Right lobe of liver (tissue), 4 donors: ENCODE data around the gene SCN4A.

Experiments used
- POLR2A ChIP-seq: fragments of 450-650 bp; IDR thresholded peaks from one replicate; pipeline ENCODE4 v1.6.1; 2017; ENCODE audit warnings: antibody characterized with exemption, mild to moderate bottlenecking
- TF ChIP-seq, protein P1 (sequence below), 4 donors: fragments of 200-600 bp in 3 of 4; fragments of 450-650 bp in 1 of 4; IDR thresholded peaks; one replicate each; pipeline versions ENCODE4 v1.5.1 to v1.8.0; 2016 to 2022; ENCODE audit warnings: antibody characterized with exemption in 4 of 4, mild to moderate bottlenecking in 2 of 4
- donor health status: DM: no; HTN: no; CAD: no.
- donor health status: DM: no; HTN: no; CAD: no.
- donor health status: DM: no; HTN: yes; CAD: no.

DNA sequence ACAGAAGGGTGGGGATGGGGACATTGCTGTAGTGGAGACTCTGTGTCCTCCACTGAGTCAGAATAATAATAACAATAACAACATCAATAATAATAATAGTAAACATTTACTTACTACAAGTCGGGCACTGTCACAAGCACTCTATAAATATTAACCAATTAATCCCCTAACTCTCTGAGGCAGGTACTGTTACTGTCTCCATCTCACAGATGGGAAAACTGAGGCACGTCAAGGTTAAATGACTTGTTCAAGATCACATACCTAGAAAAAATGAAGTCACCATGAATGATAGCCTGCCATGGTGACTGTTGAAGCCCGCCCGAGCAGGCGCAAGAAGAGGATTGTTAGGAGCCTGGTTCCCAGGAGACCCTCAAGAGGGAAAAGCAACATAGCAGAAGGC, 35.6 kb upstream of the SCN4A start:
- TF ChIP-seq, protein P1, sequence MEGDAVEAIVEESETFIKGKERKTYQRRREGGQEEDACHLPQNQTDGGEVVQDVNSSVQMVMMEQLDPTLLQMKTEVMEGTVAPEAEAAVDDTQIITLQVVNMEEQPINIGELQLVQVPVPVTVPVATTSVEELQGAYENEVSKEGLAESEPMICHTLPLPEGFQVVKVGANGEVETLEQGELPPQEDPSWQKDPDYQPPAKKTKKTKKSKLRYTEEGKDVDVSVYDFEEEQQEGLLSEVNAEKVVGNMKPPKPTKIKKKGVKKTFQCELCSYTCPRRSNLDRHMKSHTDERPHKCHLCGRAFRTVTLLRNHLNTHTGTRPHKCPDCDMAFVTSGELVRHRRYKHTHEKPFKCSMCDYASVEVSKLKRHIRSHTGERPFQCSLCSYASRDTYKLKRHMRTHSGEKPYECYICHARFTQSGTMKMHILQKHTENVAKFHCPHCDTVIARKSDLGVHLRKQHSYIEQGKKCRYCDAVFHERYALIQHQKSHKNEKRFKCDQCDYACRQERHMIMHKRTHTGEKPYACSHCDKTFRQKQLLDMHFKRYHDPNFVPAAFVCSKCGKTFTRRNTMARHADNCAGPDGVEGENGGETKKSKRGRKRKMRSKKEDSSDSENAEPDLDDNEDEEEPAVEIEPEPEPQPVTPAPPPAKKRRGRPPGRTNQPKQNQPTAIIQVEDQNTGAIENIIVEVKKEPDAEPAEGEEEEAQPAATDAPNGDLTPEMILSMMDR (IDR thresholded peaks at IDR 0.05), result no peak
- no peak for TF ChIP-seq POLR2A
